Gastrocnemius medialis (tissue), 4 donors: Measurements from ENCODE around the gene MAFB.

Experiments used
- POLR2A ChIP-seq, 2 donors: fragments of 450-650 bp; IDR thresholded peaks; one replicate each; pipeline ENCODE4 v1.6.1; 2017; ENCODE audit warnings: antibody characterized with exemption in 2 of 2, mild to moderate bottlenecking in 2 of 2, moderate library complexity in 2 of 2
- TF ChIP-seq, protein P1 (sequence below), 5 experiments: fragments of 450-650 bp in 3 of 5; fragments of 200-600 bp in 2 of 5; sonication (generic) in 2 of 5; IDR thresholded peaks in 4 of 5; conservative IDR thresholded peaks in 1 of 5; 1 replicate in 4 of 5; 2 replicates in 1 of 5; pipeline ENCODE4 v1.5.1; 2016 to 2019; ENCODE audit warnings: antibody characterized with exemption in 5 of 5, mild to moderate bottlenecking in 3 of 5, moderate library complexity in 3 of 5

DNA sequence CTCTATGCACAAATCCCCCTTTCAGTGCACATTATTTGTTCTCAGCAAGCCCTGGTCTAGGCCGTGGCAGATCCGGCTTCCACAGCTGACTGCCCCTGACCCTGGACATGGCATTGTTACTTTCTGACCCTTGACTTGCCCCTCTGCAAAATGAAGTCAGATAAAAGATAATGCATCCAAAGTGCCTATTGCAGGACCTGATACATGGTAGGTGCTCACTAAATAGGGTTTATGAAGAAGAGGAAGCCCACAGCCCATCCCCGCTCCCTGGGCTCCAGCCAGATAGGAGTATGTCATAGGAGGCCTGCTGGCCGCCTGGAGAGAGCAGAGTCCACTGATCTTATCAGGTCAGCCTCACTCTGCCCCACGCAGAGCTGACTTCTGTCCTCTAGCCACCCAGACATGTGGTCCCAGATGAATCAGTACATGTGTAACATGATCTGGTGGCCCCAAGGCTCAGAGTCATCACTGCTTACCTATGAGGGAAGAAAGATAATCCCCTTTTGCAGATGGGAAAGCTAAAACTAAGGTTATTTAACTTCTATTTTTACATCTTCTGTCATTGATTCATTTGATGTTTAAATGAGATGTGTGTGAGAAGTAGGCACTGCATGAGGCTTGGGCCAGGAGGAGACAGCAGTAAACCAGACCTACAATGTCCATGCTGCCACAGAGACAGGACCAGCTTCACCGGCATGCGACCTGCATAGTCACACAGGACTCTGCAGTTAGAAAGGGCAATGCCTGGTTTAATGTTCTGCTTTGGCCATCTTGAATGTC is 20.4 kb downstream of the MAFB start:
- TF ChIP-seq, protein P1, sequence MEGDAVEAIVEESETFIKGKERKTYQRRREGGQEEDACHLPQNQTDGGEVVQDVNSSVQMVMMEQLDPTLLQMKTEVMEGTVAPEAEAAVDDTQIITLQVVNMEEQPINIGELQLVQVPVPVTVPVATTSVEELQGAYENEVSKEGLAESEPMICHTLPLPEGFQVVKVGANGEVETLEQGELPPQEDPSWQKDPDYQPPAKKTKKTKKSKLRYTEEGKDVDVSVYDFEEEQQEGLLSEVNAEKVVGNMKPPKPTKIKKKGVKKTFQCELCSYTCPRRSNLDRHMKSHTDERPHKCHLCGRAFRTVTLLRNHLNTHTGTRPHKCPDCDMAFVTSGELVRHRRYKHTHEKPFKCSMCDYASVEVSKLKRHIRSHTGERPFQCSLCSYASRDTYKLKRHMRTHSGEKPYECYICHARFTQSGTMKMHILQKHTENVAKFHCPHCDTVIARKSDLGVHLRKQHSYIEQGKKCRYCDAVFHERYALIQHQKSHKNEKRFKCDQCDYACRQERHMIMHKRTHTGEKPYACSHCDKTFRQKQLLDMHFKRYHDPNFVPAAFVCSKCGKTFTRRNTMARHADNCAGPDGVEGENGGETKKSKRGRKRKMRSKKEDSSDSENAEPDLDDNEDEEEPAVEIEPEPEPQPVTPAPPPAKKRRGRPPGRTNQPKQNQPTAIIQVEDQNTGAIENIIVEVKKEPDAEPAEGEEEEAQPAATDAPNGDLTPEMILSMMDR (IDR thresholded peaks at IDR 0.05 in 4 of 5, conservative IDR thresholded peaks at IDR 0.05 in 1 of 5): no peak
- TF ChIP-seq POLR2A (IDR thresholded peaks at IDR 0.05): no peak
